Lung microvascular endothelial cell (primary cell): ENCODE measurements around the gene INPP1. TPM values are rescaled to one million over a fixed set of nuclear protein-coding genes. Genes with fewer than 3 reads are reported as not detected.

ENCODE experiments used
- DNase-seq, 2 donors: peaks; one replicate each; pipeline versions ENCODE4 v3.0.0 to v3.0.0-alpha.2; 2010; ENCODE audit warnings: low read depth in 2 of 2
- total RNA-seq: library from RNA; depleted of rRNA; stranded (reverse); fragments of >200 nt; gene quantifications from 2 replicates; pipeline ENCODE4 v1.2.1, GENCODE V29; 2014

INPP1 gene
- total RNA-seq, 1 donor from 2014 or later: 12.3 TPM

DNA sequence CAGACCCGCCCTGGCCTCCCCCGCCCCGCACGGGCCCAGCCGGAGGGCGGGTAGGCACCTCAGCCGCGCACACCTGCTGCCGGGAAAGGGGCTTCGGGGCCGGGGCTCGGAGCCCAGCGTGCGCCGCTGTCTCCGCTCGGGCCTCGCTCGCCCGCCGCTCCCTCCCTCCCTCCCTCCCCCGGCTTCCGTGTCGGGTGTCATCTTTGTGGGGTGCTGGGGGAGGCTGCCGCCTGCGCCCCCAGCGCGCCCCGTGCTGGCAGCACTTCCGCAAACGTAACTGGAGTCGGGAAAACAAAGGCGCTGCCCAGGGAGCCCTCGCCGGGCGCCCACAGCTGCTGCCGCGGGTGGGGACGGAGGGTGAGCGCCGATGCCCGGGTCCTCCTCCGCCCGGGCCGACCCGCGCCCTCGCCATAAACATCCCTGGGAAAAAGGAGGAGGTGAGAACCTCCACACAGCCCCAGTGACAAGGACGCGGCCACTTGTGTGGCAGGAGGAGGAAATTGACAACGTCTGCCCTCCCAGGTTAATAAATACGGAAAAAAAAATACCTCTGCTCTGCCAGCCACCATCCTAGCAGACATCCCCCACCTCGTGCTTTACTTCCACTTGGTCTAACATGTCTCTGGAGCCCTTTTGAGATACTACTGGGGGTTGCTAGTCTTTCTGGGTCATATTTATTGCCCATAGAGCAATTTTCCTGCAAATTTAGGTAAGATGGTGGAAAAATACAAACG, 65.3 kb downstream of the INPP1 start:
- DNase-seq: peak; percentile 21 to 28

DNA sequence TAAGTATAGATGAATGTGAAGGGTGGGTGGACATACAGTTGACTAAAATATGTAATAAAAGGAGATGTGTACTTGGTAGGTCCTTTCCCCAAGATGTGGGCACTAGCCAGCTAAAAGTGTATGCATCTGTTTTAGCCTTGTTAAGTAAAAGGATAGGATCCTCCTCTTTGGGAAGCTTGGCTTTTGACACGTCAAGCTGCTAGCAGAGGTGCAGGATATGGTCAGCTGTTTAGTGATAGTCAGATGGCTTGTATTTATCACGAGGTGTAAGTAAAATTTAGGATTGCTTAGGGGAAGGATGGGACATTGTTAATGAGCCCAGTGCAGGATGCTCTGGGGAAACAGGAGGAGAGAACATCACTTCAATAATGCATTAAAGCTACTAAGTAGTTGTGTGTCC, 66.2 kb downstream of the INPP1 start:
- no peak for DNase-seq

DNA sequence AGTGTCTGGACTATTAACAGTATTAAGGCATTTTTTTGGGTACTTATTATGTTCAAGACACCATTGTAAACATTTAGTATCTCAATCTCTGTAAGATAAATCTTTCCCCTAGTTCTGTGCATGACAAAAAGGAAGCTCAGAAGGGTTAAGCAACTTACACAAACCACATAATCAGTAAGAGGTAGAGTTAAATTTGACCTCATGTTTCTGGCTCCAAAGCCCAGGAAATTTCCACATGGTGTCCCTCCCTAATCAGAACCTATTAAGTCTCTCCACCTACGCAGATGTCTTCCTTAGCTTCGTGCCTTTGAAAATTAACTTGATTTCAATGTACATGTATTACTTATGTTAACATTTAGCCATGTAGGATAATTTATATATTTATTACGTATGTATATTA, 66.8 kb downstream of the INPP1 start:
- no peak for DNase-seq

DNA sequence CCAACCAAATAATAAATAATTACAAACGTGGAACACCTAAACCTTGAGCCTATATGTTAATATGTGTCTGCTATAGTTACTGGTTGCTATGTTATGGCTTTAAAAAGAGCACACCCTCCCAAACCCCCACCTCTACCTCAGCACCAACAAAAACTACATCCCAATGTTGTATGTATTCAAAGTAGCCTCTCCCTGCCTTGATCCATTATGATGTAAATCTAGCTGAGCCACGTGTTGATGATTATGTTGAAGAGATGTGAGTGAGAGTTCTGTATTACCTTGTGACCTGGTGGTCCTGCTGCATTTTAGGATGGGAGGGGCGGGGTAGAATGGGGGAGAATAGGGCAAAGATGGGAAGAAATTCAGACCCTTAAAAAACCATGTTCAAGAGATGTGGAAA, 69.6 kb downstream of the INPP1 start:
- no peak for DNase-seq

DNA sequence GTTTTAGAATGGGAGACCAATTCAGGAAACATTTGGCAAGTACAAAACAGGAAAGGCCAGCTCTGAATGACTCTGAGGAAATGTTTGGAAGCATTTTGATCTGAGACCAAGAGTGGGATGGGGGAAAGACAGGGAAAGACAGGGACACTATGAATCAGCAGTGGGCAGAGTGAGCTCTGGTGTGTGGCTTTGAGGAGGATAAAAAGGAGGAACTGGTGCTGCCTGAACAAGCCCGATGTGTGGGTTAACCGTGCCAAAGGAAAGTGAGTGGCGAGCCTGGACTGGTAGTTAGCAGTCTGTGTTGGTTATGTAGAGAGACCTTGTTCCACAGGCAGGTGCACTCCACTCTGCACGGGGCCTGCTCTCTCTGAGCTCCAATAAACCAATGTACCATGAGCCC, 70.0 kb downstream of the INPP1 start:
- peak; percentile 31 to 57 for DNase-seq

DNA sequence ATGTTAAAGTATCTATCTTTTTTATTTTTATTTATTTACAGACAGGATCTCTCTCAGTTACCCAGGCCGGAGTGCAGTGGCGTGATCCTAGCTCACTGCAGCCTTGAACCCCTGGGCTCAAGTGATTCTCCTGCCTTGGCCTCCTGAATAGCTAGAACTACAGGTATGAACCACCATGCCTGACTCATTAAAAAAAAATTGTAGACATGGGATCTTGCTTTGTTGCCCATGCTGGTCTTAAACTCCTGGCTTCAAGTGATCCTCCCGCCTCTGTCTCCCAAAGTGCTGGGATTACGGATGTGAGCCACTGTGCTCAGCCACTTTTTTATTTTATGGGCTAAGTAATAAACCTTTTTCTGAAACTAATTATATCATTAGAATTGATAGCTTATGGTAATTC, 71.9 kb downstream of the INPP1 start:
- no peak for DNase-seq

DNA sequence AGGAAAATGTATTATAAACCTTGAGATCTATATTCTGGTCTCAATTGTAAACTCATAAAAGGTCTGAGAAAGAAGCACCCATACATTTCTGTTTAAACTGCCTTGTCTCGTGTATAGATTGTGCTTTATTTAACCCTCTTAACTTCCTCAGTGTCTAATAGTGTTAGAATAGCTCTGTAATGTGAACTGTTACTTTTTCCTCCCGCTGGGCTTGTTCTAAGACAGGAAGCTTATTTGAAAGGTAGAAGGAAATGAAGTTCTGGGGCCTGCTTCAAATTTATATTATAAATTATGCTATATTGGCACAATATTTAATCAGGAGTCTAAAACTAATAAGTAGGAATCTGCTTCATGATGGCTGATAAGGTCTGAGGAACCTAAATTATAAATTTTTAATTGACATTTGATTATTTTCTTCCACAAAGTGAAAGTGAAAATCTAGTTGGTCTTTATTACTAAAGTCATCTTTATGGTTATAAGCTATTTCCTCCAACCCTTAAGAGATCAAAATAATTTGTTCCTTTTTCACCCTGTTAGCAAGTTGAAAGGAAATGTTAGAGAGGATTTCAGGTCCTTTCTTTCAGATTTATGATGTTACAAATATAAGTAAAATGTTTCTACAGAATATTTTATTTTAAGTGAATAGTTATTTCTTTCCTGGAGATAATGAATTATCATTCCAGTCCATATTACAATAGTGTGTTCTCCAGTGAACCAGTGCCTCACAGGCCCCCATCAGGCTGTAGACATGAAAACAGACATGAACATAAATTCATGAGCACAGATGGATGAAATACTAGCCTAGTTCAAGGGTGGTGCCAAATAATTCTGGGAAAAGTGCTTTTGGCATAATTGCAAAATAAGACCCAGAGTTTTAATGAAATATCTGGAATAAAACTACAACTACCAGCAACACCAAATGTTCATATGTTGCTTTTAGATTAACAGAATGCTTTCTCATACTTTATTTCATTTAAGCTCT, 72.7 kb downstream of the INPP1 start:
- peak in 1 of 2 donors; percentile 16 for DNase-seq

DNA sequence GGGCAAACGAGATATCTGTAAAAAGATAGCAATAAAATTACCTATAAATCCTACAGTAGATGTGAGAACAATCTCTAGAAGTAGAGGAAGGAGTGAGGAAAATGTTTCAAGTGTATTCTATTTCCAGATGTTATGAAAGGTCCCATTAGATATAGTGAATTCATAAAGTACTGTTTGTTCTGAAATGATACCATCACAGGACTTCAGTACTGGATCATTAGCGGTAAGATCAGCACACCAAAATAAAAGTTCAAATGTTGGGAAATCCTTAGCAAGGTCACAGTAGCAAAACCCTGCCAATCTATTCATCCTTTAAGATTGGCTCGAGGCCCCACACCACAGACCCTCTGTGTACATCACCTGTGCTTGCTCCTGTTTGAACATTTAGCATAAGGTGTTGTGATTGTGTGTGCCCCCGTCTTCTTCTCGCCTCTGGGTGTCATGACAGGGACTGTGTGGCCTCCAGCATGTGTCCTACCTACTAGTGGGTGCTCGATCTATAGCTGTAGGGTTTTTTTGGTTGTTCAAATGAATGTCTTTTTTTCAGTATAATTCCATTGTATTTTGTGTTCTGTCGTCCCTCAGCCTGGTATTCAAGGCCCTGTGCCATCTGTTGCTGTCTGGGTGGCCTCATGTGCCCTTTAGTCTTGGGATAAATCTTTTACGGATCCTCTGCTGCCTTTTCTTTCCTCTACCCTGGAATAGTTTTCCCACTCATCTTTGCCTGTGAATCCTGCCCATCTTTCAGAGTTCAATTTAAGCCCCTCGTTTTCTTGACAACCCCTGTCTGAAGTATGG, 73.9 kb downstream of the INPP1 start:
- no peak for DNase-seq

DNA sequence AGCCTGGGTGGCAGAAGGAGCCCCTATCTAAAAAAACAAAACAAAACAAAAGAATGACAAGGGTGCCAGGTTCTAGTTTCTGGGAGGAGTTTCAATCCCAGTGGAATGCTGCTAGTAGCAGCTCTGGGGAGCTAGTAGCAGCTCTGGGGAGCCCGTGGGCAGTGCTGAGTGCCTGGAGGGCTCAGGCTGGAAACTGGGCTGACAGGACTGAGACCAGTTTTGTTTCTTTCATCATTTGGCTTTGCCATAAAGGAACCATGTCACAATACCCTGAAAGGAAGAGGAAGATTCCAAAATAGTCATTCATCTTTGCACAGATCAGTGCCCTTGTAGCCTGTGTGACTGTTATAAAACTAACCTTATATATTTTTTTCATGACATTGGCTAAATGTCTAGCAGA, 75.3 kb downstream of the INPP1 start:
- DNase-seq: no peak

DNA sequence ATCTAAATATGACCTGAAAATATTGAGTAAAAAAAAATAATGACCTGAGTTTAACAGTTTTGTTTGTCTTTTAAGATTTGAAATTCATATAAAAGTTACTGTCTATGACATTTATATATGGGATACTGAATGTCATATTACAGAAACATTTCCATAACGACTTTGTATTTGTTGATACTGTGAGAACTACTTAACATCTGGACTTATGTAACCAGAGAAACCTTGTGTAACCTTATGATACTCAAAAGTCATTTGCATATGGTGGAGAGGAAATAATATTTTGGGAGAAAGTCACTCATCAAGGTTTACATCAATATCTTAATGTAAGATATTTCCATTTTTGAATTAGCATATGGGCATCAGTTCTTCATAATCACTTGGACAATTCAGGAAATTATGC, 77.4 kb downstream of the INPP1 start:
- DNase-seq: no peak

Other genes with a start within 250 kb of the INPP1 start
- 13.9 TPM in 2 replicates for gene HIBCH, start 23.8 kb upstream of the INPP1 start, total RNA-seq
- 3.0 and 5.2 TPM in 2 replicates for gene MFSD6, start 64.8 kb downstream of the INPP1 start, total RNA-seq
- gene NEMP2, start 191.1 kb downstream of the INPP1 start, total RNA-seq: 1.5 and 1.8 TPM in 2 replicates